ENCODE results near the gene TENT5C. TPM values are rescaled to one million over a fixed set of nuclear protein-coding genes. Genes with fewer than 3 reads are reported as not detected.

The TENT5C gene
- total RNA-seq = 29.2 TPM

GRCh38 chr1:117605774-117606648 lies at the start of gene TENT5C:
TENT5C (plus strand) TSS chr1:117606048; CDS start chr1:117622869, 16,821 bp downstream.

Other genes with a start within 250 kb of the TENT5C start
- 66.1 TPM for gene MAN1A2, start 238.6 kb upstream of the TENT5C start, total RNA-seq